K562 treated with DMSO at 1 percent for 24 hours (cell line): ENCODE measurements around the gene ZNF430. TPM values are rescaled to one million over a fixed set of nuclear protein-coding genes. Genes with fewer than 3 reads are reported as not detected.

Experiments used
- total RNA-seq: library from RNA; unstranded; fragments of 300-600 nt; gene quantifications from 2 replicates; pipeline ENCODE4 v1.2.3, GENCODE V29; 2022; ENCODE audit warnings: low read depth; ENCODE audit not compliant: insufficient read depth

ZNF430 gene
- 2.1 and 3.6 TPM in 2 replicates for total RNA-seq

DNA sequence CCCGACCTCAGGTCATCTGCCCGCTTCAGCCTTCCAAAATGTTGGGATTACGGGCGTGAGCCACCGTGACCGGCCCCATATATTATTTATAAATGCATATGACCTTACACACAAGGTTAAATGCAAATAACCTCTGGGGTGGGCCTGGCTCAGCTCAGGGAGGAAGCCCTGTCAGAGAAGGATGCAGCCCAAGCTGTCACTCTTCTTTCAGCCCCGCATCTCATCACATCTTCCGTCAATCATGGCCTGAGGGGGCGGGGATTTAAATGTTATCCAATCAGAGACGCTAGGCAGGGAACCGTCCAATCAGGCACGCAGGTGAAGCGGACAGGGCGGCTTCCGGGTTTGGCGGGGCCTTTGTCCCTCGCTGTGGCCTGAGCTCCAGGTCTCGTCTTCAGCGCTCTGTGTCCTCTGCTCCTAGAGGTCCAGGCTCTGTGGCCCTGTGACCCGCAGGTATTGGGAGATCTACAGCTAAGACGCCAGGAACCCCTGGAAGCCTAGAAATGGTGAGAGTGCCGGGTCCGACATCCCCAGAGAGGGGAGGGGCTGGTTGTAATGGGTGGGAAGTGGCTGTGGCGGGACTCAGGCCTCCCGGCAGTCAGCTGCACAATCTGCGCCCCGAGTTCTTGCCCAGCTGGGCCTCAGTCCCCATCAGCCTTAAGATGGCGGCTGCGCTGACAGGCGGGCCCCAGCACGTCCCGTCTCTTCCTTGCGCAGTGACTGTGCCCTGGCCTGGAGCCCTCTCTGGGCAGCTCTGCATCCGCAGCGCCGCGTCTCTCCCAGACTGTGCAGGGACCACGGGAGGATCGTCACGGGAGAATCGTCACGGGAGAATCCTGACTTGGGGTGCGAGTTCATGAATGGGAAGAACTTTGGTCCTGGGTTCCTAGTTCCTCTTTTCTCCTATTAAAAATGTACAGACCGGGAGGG, at the start of gene ZNF430:
Gene ZNF430, plus strand, starts transcription at position 360 of the 930 bp plus-strand sequence. Its CDS starts 144 bp downstream, at position 504.

DNA sequence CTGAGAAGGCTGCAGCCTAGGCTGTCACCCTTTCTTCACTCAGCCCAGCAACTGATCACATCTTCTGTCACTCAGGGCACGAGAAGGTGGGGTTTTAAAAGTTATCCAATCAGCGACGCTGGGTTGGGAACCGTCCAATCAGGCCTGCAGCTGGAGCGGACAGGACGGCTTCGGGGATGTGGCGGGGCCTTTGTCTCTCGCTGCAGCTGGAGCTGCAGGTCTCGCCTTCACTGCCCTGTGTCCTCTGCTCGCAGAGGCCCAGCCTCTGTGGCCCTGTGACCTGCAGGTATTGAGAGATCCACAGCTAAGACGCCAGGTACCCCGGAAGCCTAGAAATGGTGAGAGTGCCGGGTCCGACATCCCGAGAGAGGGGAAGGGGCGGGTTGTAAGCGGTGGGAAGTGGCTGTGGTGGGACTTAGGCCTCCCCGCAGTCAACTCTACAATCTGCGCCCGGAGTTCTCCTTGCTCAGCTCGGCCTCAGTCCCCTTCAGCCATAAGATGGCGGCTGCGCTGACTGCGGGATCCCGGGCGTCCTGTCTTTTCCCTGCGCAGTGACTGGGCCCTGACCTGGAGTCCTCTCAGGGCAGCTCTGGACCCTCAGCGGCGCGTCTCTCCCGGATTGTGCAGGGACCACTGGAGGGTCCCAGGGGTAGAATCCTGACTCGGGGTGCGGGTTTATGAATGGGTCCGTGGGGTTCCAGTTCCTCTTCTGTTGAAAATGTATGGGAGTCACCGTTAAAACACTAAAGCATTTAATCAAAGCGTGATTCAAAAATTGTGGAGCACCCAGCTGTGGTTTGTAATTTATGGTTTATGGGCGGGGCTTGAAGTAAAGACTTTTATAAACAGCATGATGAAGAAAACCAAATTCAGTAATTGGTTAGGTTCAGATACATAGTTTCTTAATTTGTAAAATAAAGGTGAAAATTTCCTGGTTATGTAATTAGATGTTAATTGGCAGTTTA, 61.8 kb downstream of the ZNF430 start, which contains the start of gene ZNF714:
Gene ZNF714, plus strand, starts transcription at position 193 of the 965 bp plus-strand sequence. CDS start 16,066 bp downstream, outside the sequence.

Other genes starting within 250 kb of the ZNF430 start
- gene ZNF66, start 244.4 kb upstream of the ZNF430 start, total RNA-seq, result 0.39 TPM in 1 of 2 replicates, not detected in the other
- gene ZNF85, start 97.4 kb upstream of the ZNF430 start, total RNA-seq, result 0.69 and 1.7 TPM in 2 replicates
- gene ZNF714, start 61.5 kb downstream of the ZNF430 start, total RNA-seq, result 8.1 and 10.5 TPM in 2 replicates
- 5.9 and 9.0 TPM in 2 replicates for gene ZNF431, start 121.4 kb downstream of the ZNF430 start, total RNA-seq